Measurements from ENCODE around the gene CFHR5.
"Not testable (repeated sequence)": the region's sequence is repeated elsewhere in the genome, so short reads cannot be mapped to it uniquely, and the experiment has no call there.

- TF ChIP-seq CTCF (IDR thresholded peaks at IDR 0.05); E2F6 (IDR thresholded peaks at IDR 0.05; ENCODE audit: borderline replicate concordance, low read depth); CHD4 (IDR thresholded peaks at IDR 0.05; ENCODE audit: borderline replicate concordance); HDAC2 (IDR thresholded peaks at IDR 0.05); RAD21 (conservative IDR thresholded peaks at IDR 0.05 in 1 of 2, IDR thresholded peaks at IDR 0.05 in 1 of 2); POLR2A (IDR thresholded peaks at IDR 0.05; ENCODE audit: low read length); REST (IDR thresholded peaks at IDR 0.05); SMC3 (IDR thresholded peaks at IDR 0.05); MAFK (IDR thresholded peaks at IDR 0.05; ENCODE audit: partially characterized antibody): not testable (repeated sequence)
Observed at GRCh38 chr1:196943568-196943967, 33.8 kb upstream of the CFHR5 start, which contains the start of gene CFHR2.

All from A549 (cell line).